Transverse colon (tissue), 4 donors: ENCODE data around the gene MGME1. TPM values are rescaled to one million over a fixed set of nuclear protein-coding genes. Genes with fewer than 3 reads are reported as not detected.

Experiments used
- DNase-seq: peaks from one replicate; pipeline ENCODE4 v3.0.0-alpha.2; 2019
- H3K27ac ChIP-seq, 4 donors: fragments of 200-600 bp; sonication (generic); 2 replicates each; pipeline ENCODE4 v1.5.1; 2016 to 2018; ENCODE audit warnings: inconsistent platforms in 4 of 4
- H3K27me3 ChIP-seq: fragments of 200-600 bp; sonication (generic); 2 replicates; pipeline ENCODE4 v1.5.1; 2017; ENCODE audit warnings: inconsistent platforms
- H3K36me3 ChIP-seq, 4 donors: fragments of 200-600 bp; sonication (generic); 2 replicates each; pipeline ENCODE4 v1.5.1; 2017 to 2019; ENCODE audit warnings: inconsistent platforms in 4 of 4
- H3K4me1 ChIP-seq, 4 donors: fragments of 200-600 bp; sonication (generic); 2 replicates each; pipeline ENCODE4 v1.5.1; 2017 to 2020; ENCODE audit warnings: inconsistent platforms in 4 of 4
- H3K4me3 ChIP-seq, 4 donors: fragments of 200-600 bp; sonication (generic); 1 replicate in 1 of 4; 2 replicates in 3 of 4; pipeline versions ENCODE4 v1.5.1 to v1.6.1; 2017 to 2019; ENCODE audit warnings: inconsistent platforms in 4 of 4
- H3K9me3 ChIP-seq, 2 donors: fragments of 200-600 bp; sonication (generic); 2 replicates each; pipeline ENCODE4 v1.5.1; 2017 to 2019; ENCODE audit warnings: inconsistent platforms in 2 of 2
- CTCF ChIP-seq, 5 experiments: fragments of 200-600 bp in 3 of 5; fragments of 450-650 bp in 2 of 5; sonication (generic) in 3 of 5; IDR thresholded peaks; 1 replicate in 2 of 5; 2 replicates in 3 of 5; pipeline ENCODE4 v1.5.1; 2016 to 2017; ENCODE audit warnings: antibody characterized with exemption in 5 of 5, inconsistent platforms in 3 of 5, mild to moderate bottlenecking in 2 of 5, moderate library complexity in 1 of 5
- EP300 ChIP-seq: sonication (generic); formaldehyde crosslinking; IDR thresholded peaks from one replicate; pipeline ENCODE4 v1.6.1; 2017; ENCODE audit warnings: antibody characterized with exemption, low read depth
- POLR2A ChIP-seq: fragments of 450-650 bp; IDR thresholded peaks from one replicate; pipeline ENCODE4 v1.6.1; 2016; ENCODE audit warnings: antibody characterized with exemption, mild to moderate bottlenecking, moderate library complexity
- POLR2AphosphoS5 ChIP-seq, 3 donors: sonication (generic); formaldehyde crosslinking; IDR thresholded peaks; one replicate each; pipeline ENCODE4 v1.6.1; 2016; ENCODE audit warnings: antibody characterized with exemption in 3 of 3
- WGBS, 2 donors: methylation state at CpG; one replicate each; pipeline ENCODE4 v1.1.5; 2018; ENCODE audit warnings: low coverage in 1 of 2; 5-methylcytosine and 5-hydroxymethylcytosine counted together
- in situ Hi-C, 4 donors: fragments of 200-750 bp; cut with MboI; loops; one replicate each; pipeline versions ENCODE4 v1.15.0 to v1.15.1; 2017; ENCODE audit warnings: low sequenced_read_pairs in 3 of 4, low pct_ligation_motif_present in 1 of 4, low pct_unique_long_range_greater_than_20kb in 1 of 4
- intact Hi-C: fragments of 100-400 bp; cut with DNase I; formaldehyde crosslinking; loops from one replicate; pipeline ENCODE4 v1.15.1; 2023; ENCODE audit warnings: low total_unique reads
- total RNA-seq, 4 donors: library from RNA; depleted of rRNA; stranded (reverse); fragments of >200 nt; gene quantifications; one replicate each; pipeline ENCODE4 v1.1.0, GENCODE V29; 2016

MGME1 gene
- total RNA-seq, 4 donors from 2014 or later = 4.1 to 18.8 (median 14.3) TPM

GRCh38 chr20:17960927-17961586 is 7.8 kb upstream of the MGME1 start:
- 4 to 14% methylated on average over 3 to 6 of the region's 6 CpGs for WGBS, 2 donors

GRCh38 chr20:17961587-17961940 is 7.3 kb upstream of the MGME1 start:
- in situ Hi-C loops (no loop called here), intact Hi-C loops (no loop called here)
- no peak for DNase-seq
- WGBS, 2 donors = 20 to 26% methylated on average over 1 of the region's 1 CpG
- Histone ChIP-seq H3K4me1 (peaks cover 59 to 97% (median 86%) of the 10 kb centered on the region in 4 donors), H3K27me3 (no peaks in the 10 kb centered on the region), H3K36me3 (no peaks in the 10 kb centered on the region), H3K27ac (peak overlapping the region; percentile 77 to 100 (median 99)), H3K4me3 (no peak overlapping the region), H3K9me3 (no peaks in the 10 kb centered on the region)
- TF ChIP-seq EP300 (no peak), POLR2AphosphoS5 (IDR thresholded peaks at IDR 0.05) (no peak), CTCF (IDR thresholded peaks at IDR 0.05) (no peak), POLR2A (no peak)

More at GRCh38 chr20:17960927-17961586, 7.8 kb upstream of the MGME1 start:
- in situ Hi-C loops = no loop called here
- Histone ChIP-seq H3K9me3 (no peaks in the 10 kb centered on the region), H3K27ac (peak overlapping the region; percentile 77 to 100 (median 99)), H3K36me3 (peaks cover 0 to 3% (median 0%) of the 10 kb centered on the region in 4 donors), H3K4me3 (no peak overlapping the region), H3K27me3 (no peaks in the 10 kb centered on the region), H3K4me1 (peaks cover 59 to 98% (median 84%) of the 10 kb centered on the region in 4 donors)
- TF ChIP-seq POLR2AphosphoS5 (IDR thresholded peaks at IDR 0.05) (peak in 2 of 3 donors; percentile 55 to 59), POLR2A (no peak), EP300 (no peak), CTCF (IDR thresholded peaks at IDR 0.05) (no peak)
- DNase-seq = peak; percentile 33
- intact Hi-C loops = no loop called here

- WGBS, 2 donors = 82% methylated on average over 9 of the region's 9 CpGs; no CpG with 5 or more reads in 1 of the 2 donors
- TF ChIP-seq POLR2AphosphoS5 (IDR thresholded peaks at IDR 0.05) (no peak), EP300 (no peak), POLR2A (no peak), CTCF (IDR thresholded peaks at IDR 0.05) (no peak)
- no peak for DNase-seq
- H3K4me3 ChIP-seq = no peak overlapping the region
- intact Hi-C loops = no loop called here
- in situ Hi-C loops = no loop called here
- no peaks in the 10 kb centered on the region for H3K36me3 ChIP-seq
- peaks cover 47 to 84% (median 80%) of the 10 kb centered on the region in 4 donors for H3K4me1 ChIP-seq
- H3K9me3 ChIP-seq = no peaks in the 10 kb centered on the region
- H3K27ac ChIP-seq = peak overlapping the region; percentile 77 to 100 (median 99)
- H3K27me3 ChIP-seq = no peaks in the 10 kb centered on the region
These were observed 5.5 kb upstream of the MGME1 start for GRCh38 chr20:17963114-17963897.

- in situ Hi-C loops (no loop called here), intact Hi-C loops (no loop called here)
- H3K27me3 ChIP-seq = no peaks in the 10 kb centered on the region
- TF ChIP-seq POLR2AphosphoS5 (IDR thresholded peaks at IDR 0.05) = no peak
- no peak for TF ChIP-seq EP300
- no peak for TF ChIP-seq POLR2A
- no peak for TF ChIP-seq CTCF (IDR thresholded peaks at IDR 0.05)
- H3K4me3 ChIP-seq = no peak overlapping the region
- no peak for DNase-seq
- H3K27ac ChIP-seq = peak overlapping the region; percentile 97 to 100 (median 99)
- H3K4me1 ChIP-seq = peaks cover 40 to 76% (median 72%) of the 10 kb centered on the region in 4 donors
- 64 to 67% methylated on average over 1 of the region's 1 CpG for WGBS, 2 donors
- H3K36me3 ChIP-seq = no peaks in the 10 kb centered on the region
- H3K9me3 ChIP-seq = no peaks in the 10 kb centered on the region
These were observed 4.7 kb upstream of the MGME1 start for GRCh38 chr20:17964073-17964472.
